ENCODE data around the gene NAV1.

The NAV1 gene

DNA sequence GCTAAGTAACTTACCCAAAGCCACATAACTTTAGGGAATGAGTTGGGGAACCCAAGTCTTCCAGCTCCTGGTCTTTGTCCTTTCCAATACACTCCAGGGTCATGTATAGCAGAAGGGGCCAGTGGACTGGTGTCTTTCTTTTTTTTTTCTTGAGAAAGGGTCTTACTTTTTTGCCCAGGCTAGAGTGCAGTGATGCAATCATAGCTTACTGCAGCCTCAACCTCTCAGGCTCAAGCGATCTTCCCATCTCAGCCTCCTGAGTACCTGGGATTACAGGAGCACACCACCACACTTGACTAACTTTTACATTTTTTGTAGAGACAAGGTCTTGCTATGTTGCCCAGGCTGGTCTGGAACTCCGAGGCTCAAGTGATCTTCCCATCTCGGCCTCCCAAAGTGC lies 12.2 kb downstream of the NAV1 start:
- no peak for DNase-seq (ENCODE audit: low spot score)
- TF ChIP-seq, protein P1, sequence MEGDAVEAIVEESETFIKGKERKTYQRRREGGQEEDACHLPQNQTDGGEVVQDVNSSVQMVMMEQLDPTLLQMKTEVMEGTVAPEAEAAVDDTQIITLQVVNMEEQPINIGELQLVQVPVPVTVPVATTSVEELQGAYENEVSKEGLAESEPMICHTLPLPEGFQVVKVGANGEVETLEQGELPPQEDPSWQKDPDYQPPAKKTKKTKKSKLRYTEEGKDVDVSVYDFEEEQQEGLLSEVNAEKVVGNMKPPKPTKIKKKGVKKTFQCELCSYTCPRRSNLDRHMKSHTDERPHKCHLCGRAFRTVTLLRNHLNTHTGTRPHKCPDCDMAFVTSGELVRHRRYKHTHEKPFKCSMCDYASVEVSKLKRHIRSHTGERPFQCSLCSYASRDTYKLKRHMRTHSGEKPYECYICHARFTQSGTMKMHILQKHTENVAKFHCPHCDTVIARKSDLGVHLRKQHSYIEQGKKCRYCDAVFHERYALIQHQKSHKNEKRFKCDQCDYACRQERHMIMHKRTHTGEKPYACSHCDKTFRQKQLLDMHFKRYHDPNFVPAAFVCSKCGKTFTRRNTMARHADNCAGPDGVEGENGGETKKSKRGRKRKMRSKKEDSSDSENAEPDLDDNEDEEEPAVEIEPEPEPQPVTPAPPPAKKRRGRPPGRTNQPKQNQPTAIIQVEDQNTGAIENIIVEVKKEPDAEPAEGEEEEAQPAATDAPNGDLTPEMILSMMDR (conservative IDR thresholded peaks at IDR 0.05; ENCODE audit: low read depth): no peak
- ChIA-PET CTCF (interaction anchor here (0.6 to 2.5 kb wide), 7 partner anchors 8 to 259 kb away, joined by 3 to 7 read pairs (median 3); no protein-coding TSS in a partner anchor), POLR2A (ENCODE audit: low non-redundant PET) (no interaction called here)
- no peak overlapping the region for H3K27ac ChIP-seq

DNA sequence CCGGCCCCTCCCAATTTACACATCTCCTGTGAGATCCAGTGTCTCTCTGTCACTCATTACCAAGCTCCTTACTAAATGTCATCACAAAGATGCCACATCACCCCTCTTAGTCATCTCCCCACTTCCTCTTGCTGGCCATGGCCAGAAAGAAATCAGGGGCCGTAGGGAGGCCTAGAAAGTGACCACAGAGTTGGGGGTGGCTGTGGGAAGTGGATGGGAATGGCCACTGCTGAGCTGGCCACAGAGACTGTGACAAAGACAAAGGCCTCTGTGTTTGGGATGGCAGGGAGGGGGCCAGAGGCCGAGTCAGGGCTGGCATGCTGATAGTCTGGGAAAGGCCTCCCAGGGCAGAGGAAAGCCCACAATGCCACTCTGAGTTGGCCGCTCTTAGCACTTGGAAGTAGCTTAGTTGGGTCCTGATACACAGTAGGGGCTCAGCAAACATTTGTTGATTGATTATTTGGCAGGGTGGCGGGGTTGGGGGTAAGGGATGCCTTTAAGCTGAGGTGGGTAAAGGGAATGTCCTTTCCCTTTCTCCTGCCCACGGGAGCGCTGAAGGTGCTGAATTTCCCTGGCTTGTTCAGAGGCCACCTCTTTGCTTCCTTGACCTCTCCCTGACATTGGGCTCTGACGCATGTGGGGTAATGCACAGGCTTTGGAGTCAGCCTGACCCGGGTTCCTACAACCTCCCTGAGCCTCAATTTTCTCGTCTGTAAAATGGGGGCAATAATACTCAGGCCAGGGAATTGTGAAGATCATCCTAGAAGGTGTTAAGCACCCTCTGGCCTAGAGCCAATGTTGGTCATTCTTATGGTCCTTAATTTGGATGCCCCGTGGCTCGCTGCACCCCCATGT lies 13.2 kb downstream of the NAV1 start:
- ChIA-PET CTCF (interaction anchor here (0.7 to 2.5 kb wide), 5 partner anchors 7 to 241 kb away, joined by 3 to 7 read pairs (median 3); no protein-coding TSS in a partner anchor), POLR2A (ENCODE audit: low non-redundant PET) (no interaction called here)
- no peak overlapping the region for H3K27ac ChIP-seq
- TF ChIP-seq, protein P1 (conservative IDR thresholded peaks at IDR 0.05; ENCODE audit: low read depth): no peak
- no peak for DNase-seq (ENCODE audit: low spot score)

DNA sequence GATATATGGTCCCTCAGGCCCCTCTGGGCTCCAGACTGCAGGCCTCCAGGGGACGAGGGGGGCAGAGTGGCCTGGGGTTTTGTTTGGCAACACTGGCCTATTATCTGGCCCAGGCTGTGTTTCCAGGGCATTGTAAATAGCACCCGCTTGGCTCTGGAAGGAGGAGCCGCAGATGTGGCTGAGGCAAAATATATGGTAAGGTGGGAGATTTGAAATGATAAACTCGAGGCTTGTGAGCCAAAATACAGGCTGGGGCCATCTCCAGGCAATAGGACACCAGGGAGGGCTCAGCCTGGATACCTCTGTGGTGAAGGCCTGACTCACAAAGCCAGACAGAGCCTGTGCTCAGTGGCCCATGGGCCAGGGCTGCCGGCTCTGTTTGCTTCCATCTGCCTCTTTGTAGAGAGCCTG lies 14.0 kb downstream of the NAV1 start:
- H3K27ac ChIP-seq: no peak overlapping the region
- no peak for DNase-seq (ENCODE audit: low spot score)
- TF ChIP-seq, protein P1 (conservative IDR thresholded peaks at IDR 0.05; ENCODE audit: low read depth): no peak
- POLR2A ChIA-PET (ENCODE audit: low non-redundant PET): no interaction called here
- CTCF ChIA-PET: interaction anchor here (0.6 to 1.1 kb wide), 2 partner anchors 240 to 275 kb away, joined by 3 to 9 read pairs; no protein-coding TSS in a partner anchor

DNA sequence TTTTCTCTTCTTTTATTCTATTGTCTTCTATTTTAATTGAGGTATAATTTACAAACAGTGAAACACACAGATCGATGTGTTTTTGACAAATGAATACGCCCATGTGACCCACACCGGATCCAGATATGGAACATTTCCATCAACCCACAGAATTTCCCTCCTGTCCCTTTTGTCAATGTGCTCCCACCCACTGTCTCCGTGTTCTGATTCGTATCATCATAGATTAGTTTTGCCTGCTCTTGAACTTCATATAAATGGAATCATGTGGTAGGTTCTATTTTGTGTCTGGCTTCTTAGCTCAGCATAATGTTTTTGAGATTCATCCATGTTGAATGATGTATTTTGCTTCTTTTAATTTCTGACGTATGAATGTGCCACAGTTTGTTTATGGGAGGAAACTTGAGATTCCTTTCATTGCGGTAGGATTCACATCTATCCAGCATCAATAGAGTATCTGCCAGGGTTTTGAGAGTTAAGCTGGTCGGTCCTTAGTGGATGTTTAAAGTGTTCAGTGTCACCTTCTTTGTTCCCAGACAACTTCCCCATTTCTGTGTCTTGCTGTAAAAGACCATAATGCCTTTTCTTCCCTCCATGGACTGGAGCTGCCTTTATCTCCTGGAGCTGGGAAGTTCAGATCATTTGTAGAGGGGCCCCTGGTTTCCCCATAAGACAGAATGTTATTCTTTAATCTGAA lies 14.7 kb downstream of the NAV1 start:
- CTCF ChIA-PET: interaction anchor here (0.6 to 1.1 kb wide), 2 partner anchors 239 to 274 kb away, joined by 3 to 9 read pairs; no protein-coding TSS in a partner anchor
- POLR2A ChIA-PET (ENCODE audit: low non-redundant PET): no interaction called here
- no peak overlapping the region for H3K27ac ChIP-seq
- TF ChIP-seq, protein P1 (conservative IDR thresholded peaks at IDR 0.05; ENCODE audit: low read depth): no peak
- no peak for DNase-seq (ENCODE audit: low spot score)

DNA sequence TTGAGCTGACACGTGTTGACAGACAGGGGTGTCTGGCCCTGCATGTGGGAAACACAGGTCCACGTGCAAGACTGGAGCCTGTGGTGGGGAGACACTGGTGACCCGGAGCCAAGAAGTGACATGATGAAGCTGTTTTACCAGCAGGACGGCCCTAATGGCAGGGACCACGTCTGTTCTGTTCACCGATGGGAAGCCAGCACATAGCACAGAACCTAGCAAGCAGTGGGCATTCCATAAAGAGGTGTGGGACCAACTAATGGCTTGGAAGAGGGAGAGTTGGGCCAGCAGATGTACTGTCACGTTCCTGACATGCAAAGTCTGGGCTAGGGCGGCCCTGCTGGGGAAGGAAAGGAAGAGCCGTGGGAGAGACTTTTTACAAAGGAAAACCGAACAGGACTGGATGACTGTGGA lies 15.3 kb downstream of the NAV1 start:
- no peak for DNase-seq (ENCODE audit: low spot score)
- ChIA-PET POLR2A (ENCODE audit: low non-redundant PET) (no interaction called here), CTCF (interaction anchor here (1.1 kb wide), 1 partner anchor 239 kb away, joined by 9 read pairs; no protein-coding TSS in a partner anchor)
- TF ChIP-seq, protein P1 (conservative IDR thresholded peaks at IDR 0.05; ENCODE audit: low read depth): no peak
- H3K27ac ChIP-seq: no peak overlapping the region

DNA sequence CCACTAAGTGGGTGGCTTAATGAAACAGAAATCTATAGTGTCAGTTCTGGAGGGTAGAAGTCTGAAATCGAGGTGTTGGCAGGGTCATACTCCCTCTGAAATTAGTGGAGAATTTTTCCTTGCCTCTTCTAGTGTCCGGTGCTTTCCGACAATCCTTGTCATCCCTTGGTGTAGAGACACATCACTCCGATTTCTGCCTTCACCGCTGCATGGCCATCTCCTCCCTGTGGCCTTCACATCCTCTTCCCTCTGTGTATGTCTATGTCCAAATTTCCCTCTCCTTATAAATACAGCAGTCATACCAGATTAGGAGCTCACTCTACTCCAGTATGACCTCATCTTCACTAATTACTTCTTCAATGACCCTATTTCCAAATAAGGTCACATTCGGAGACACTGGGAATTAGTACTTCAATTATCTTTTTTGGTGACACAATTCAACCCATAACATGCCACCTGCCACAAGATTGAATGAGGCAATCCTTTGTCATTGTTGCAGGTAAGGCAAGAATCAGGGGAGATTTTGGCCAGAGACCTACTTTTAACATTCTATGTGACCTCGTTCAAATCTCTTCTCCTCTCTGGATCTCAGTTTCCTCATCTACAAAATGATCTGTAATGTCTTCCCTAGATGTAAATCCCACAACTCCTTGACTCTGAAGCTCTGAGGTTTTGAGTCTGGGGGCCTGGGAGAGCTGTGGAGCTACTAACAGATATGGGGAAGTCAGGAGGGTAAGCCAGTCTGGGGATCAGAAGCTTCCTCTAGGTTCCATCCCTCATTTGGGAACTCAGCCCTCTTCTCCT lies 16.1 kb downstream of the NAV1 start:
- ChIA-PET POLR2A (ENCODE audit: low non-redundant PET) (no interaction called here), CTCF (interaction anchor here (0.6 to 1.6 kb wide), 4 partner anchors 26 to 563 kb away, joined by 3 to 9 read pairs (median 4); no protein-coding TSS in a partner anchor)
- DNase-seq (ENCODE audit: low spot score): no peak
- no peak overlapping the region for H3K27ac ChIP-seq
- TF ChIP-seq, protein P1 (conservative IDR thresholded peaks at IDR 0.05; ENCODE audit: low read depth): no peak
